Measurements from ENCODE around the gene WRNIP1.

GRCh38 chr6:2830183-2830582 is 65.0 kb downstream of the WRNIP1 start:
- no peak for TF ChIP-seq USF1 (CRISPR knock-in tag; IDR thresholded peaks at IDR 0.05)
- TF ChIP-seq CTCF (IDR thresholded peaks at IDR 0.05), result no peak
- TF ChIP-seq MLX (CRISPR knock-in tag; IDR thresholded peaks at IDR 0.05), result no peak
- TF ChIP-seq ATF6 (CRISPR knock-in tag; IDR thresholded peaks at IDR 0.05), result no peak
- no peak for TF ChIP-seq ZBTB43 (CRISPR knock-in tag; IDR thresholded peaks at IDR 0.05)
- no peak for TF ChIP-seq TEAD4 (CRISPR knock-in tag; IDR thresholded peaks at IDR 0.05)

Measured in WTC11 (cell line).